Erythroblast (primary cell): ENCODE data around the gene ITPR2.

ENCODE experiments used
- GATA1 ChIP-seq: IDR thresholded peaks from 2 replicates; pipeline ENCODE4 v1.6.1; 2011; ENCODE audit warnings: low read depth, mild to moderate bottlenecking, control low read depth, low read length, moderate library complexity
- POLR2A ChIP-seq: IDR thresholded peaks from 2 replicates; pipeline ENCODE4 v1.6.1; 2011; ENCODE audit warnings: mild to moderate bottlenecking, low read length

GRCh38 chr12:26374934-26375680 is 457.9 kb downstream of the ITPR2 start:
- TF ChIP-seq POLR2A (no peak), GATA1 (no peak)
